HEK293 (cell line): ENCODE measurements around the gene ZBTB1.

Experiments used
- GLIS1 ChIP-seq: fragments of 450-650 bp; formaldehyde crosslinking; IDR thresholded peaks from 2 replicates; pipeline ENCODE4 v1.5.1; 2016; ENCODE audit warnings: missing biosample characterization, missing genetic modification characterization
- GLIS2 ChIP-seq: fragments of 450-650 bp; formaldehyde crosslinking; IDR thresholded peaks from 2 replicates; pipeline ENCODE4 v1.5.1; 2016; ENCODE audit warnings: missing biosample characterization, missing genetic modification characterization
- KLF16 ChIP-seq: fragments of 450-650 bp; formaldehyde crosslinking; IDR thresholded peaks from 2 replicates; pipeline ENCODE4 v1.5.1; 2017; ENCODE audit warnings: missing biosample characterization, missing genetic modification characterization
- KLF17 ChIP-seq: fragments of 450-650 bp; formaldehyde crosslinking; IDR thresholded peaks from 2 replicates; pipeline ENCODE4 v1.5.1; 2016; ENCODE audit warnings: missing biosample characterization, missing genetic modification characterization
- OSR2 ChIP-seq: fragments of 450-650 bp; formaldehyde crosslinking; IDR thresholded peaks from 2 replicates; pipeline ENCODE4 v1.5.1; 2016; ENCODE audit warnings: missing biosample characterization, missing genetic modification characterization
- SALL2 ChIP-seq: fragments of 450-650 bp; formaldehyde crosslinking; IDR thresholded peaks from 2 replicates; pipeline ENCODE4 v1.5.0; 2017; ENCODE audit warnings: missing biosample characterization, mild to moderate bottlenecking, missing genetic modification characterization, borderline replicate concordance
- ZBTB21 ChIP-seq: fragments of 450-650 bp; formaldehyde crosslinking; IDR thresholded peaks from 2 replicates; pipeline ENCODE4 v1.5.1; 2017; ENCODE audit warnings: missing biosample characterization, missing genetic modification characterization
- ZBTB49 ChIP-seq: fragments of 450-650 bp; formaldehyde crosslinking; IDR thresholded peaks from 2 replicates; pipeline ENCODE4 v1.5.1; 2016; ENCODE audit warnings: missing biosample characterization, missing genetic modification characterization, low read depth
- ZEB2 ChIP-seq: fragments of 450-650 bp; formaldehyde crosslinking; IDR thresholded peaks from 2 replicates; pipeline ENCODE4 v1.5.1; 2016; ENCODE audit warnings: missing biosample characterization, missing genetic modification characterization
- ZFP41 ChIP-seq: fragments of 450-650 bp; formaldehyde crosslinking; IDR thresholded peaks from 2 replicates; pipeline ENCODE4 v1.5.1; 2016; ENCODE audit warnings: missing biosample characterization, missing genetic modification characterization, borderline replicate concordance
- ZFP69B ChIP-seq: fragments of 450-650 bp; formaldehyde crosslinking; IDR thresholded peaks from 2 replicates; pipeline ENCODE4 v1.5.1; 2016; ENCODE audit warnings: missing biosample characterization, missing genetic modification characterization
- ZNF10 ChIP-seq: fragments of 450-650 bp; formaldehyde crosslinking; IDR thresholded peaks from 2 replicates; pipeline ENCODE4 v1.5.1; 2017; ENCODE audit warnings: missing biosample characterization, missing genetic modification characterization
- ZNF132 ChIP-seq: fragments of 450-650 bp; formaldehyde crosslinking; IDR thresholded peaks from 2 replicates; pipeline ENCODE4 v1.5.1; 2017; ENCODE audit warnings: missing biosample characterization, missing genetic modification characterization, borderline replicate concordance
- ZNF138 ChIP-seq: fragments of 450-650 bp; formaldehyde crosslinking; IDR thresholded peaks from 2 replicates; pipeline ENCODE4 v1.5.1; 2016; ENCODE audit warnings: missing biosample characterization, missing genetic modification characterization, borderline replicate concordance
- ZNF274 ChIP-seq, 2 experiments: fragments of 200-500 bp in 1 of 2; fragments of 450-650 bp in 1 of 2; sonication (Bioruptor generic) in 1 of 2; formaldehyde crosslinking in 1 of 2; IDR thresholded peaks; 2 replicates each; pipeline versions ENCODE4 v1.5.1 to v1.6.1; 2014 to 2016; ENCODE audit warnings: borderline replicate concordance in 1 of 2, inconsistent platforms in 1 of 2, low read length in 1 of 2, missing biosample characterization in 1 of 2, missing genetic modification characterization in 1 of 2
- ZNF341 ChIP-seq: fragments of 450-650 bp; formaldehyde crosslinking; IDR thresholded peaks from 2 replicates; pipeline ENCODE4; 2016; ENCODE audit warnings: low read depth, missing biosample characterization, missing genetic modification characterization
- ZNF362 ChIP-seq: fragments of 450-650 bp; formaldehyde crosslinking; IDR thresholded peaks from 2 replicates; pipeline ENCODE4 v1.5.1; 2016; ENCODE audit warnings: missing biosample characterization, missing genetic modification characterization
- ZNF391 ChIP-seq: fragments of 450-650 bp; formaldehyde crosslinking; IDR thresholded peaks from 2 replicates; pipeline ENCODE4 v1.5.1; 2016; ENCODE audit warnings: low read depth, missing biosample characterization, missing genetic modification characterization, borderline replicate concordance
- ZNF423 ChIP-seq: fragments of 450-650 bp; formaldehyde crosslinking; IDR thresholded peaks from 2 replicates; pipeline ENCODE4 v1.5.1; 2016; ENCODE audit warnings: missing biosample characterization, missing genetic modification characterization
- ZNF610 ChIP-seq: fragments of 450-650 bp; formaldehyde crosslinking; IDR thresholded peaks from 2 replicates; pipeline ENCODE4 v1.5.1; 2016; ENCODE audit warnings: missing biosample characterization, missing genetic modification characterization, borderline replicate concordance
- ZNF76 ChIP-seq: fragments of 450-650 bp; formaldehyde crosslinking; IDR thresholded peaks from 2 replicates; pipeline ENCODE4; 2016; ENCODE audit warnings: low read depth, missing biosample characterization, missing genetic modification characterization, borderline replicate concordance
- ZNF843 ChIP-seq: fragments of 450-650 bp; formaldehyde crosslinking; IDR thresholded peaks from 2 replicates; pipeline ENCODE4 v1.5.1; 2016; ENCODE audit warnings: missing biosample characterization, missing genetic modification characterization
- ZSCAN5A ChIP-seq: fragments of 450-650 bp; formaldehyde crosslinking; IDR thresholded peaks from 2 replicates; pipeline ENCODE4 v1.5.1; 2016; ENCODE audit warnings: missing biosample characterization, missing genetic modification characterization
- TF ChIP-seq, protein P1 (sequence below): fragments of 450-650 bp; formaldehyde crosslinking; IDR thresholded peaks from 2 replicates; pipeline ENCODE4 v1.5.1; 2016; ENCODE audit warnings: missing biosample characterization, missing genetic modification characterization
- TF ChIP-seq, protein P2 (sequence below): fragments of 450-650 bp; formaldehyde crosslinking; IDR thresholded peaks from 2 replicates; pipeline ENCODE4 v1.5.1; 2017; ENCODE audit warnings: missing biosample characterization, mild to moderate bottlenecking, missing genetic modification characterization, moderate library complexity

The ZBTB1 gene

DNA sequence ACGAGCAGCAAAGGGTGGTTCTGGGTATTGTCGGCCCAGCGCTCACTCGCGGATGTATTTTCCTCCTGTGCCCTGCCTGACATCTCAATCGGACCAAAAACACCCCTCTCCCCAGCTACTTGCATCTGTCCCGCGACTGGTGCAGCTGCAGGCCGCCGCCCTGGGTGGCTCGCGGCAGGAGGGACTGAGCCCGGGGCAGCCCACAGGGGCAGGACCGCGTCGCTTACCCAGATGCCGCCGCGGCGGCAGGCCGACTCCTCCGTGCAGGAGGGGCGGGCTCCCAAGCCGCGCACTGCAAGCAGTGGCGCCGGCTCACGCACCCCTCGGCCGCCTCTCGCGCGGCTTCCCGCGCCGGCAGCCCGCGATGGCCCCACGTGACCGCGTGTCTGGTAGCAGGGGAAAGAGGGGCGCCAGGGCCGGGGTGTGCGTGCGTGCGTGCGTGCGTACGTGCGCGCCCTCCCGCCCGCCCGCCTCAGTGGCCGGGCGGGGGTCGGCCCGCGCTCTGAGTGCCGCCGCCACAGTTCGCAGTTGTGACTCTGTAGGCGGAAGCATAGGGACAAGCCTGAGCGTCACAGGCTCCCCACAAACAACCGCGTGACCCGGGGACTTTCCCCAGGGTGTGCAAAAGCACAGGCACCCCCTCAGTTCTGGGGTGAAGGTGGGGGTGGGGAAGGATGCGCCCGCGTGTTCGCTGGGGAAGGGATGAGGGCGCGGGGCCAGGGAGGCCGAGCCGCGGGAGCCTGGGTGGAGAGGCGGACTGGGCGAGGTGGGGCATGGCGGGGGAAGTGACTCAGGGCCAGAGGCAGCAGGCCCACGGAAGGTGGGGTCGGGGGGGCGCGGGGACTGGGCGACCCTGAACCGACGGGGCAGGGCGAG lies 898 bp upstream of the ZBTB1 start, which contains the start of gene ZBTB25 (continued):
- TF ChIP-seq, protein P1, sequence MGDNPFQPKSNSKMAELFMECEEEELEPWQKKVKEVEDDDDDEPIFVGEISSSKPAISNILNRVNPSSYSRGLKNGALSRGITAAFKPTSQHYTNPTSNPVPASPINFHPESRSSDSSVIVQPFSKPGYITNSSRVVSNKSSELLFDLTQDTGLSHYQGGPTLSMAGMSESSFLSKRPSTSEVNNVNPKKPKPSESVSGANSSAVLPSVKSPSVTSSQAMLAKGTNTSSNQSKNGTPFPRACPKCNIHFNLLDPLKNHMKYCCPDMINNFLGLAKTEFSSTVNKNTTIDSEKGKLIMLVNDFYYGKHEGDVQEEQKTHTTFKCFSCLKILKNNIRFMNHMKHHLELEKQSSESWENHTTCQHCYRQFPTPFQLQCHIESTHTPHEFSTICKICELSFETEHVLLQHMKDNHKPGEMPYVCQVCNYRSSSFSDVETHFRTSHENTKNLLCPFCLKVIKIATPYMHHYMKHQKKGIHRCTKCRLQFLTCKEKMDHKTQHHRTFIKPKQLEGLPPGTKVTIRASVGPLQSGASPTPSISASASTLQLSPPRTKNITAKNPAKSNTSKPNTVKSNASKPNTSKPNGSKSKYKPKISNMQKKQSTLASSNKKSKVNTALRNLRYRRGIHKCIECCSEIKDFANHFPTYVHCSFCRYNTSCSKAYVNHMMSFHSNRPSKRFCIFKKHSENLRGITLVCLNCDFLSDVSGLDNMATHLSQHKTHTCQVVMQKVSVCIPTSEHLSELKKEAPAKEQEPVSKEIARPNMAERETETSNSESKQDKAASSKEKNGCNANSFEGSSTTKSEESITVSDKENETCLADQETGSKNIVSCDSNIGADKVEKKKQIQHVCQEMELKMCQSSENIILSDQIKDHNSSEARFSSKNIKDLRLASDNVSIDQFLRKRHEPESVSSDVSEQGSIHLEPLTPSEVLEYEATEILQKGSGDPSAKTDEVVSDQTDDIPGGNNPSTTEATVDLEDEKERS (tag by site-specific recombination) = no peak
- TF ChIP-seq ZSCAN5A (tag by site-specific recombination) (peak; percentile 68; the same call in 1 of the 2 replicates), GLIS2 (peak; percentile 26; the same call in 1 of the 2 replicates), ZNF138 (no peak), ZNF423 (tag by site-specific recombination) (peak; percentile 86), ZNF362 (no peak), ZEB2 (tag by site-specific recombination) (no peak), KLF17 (peak; percentile 87), OSR2 (tag by site-specific recombination) (no peak), ZNF10 (tag by site-specific recombination) (peak; percentile 52; the same call in 1 of the 2 replicates), SALL2 (no peak), ZNF76 (tag by site-specific recombination) (peak; percentile 87), ZNF132 (tag by site-specific recombination) (no peak), ZBTB21 (tag by site-specific recombination) (no peak), ZNF610 (tag by site-specific recombination) (peak; percentile 56; the same call in 1 of the 2 replicates), ZNF341 (tag by site-specific recombination) (peak; percentile 35; the same call in 1 of the 2 replicates), ZNF274 (IDR thresholded peaks at IDR 0.05; ENCODE audit: low read length) (no peak), ZNF274 (tag by site-specific recombination; IDR thresholded peaks at IDR 0.05; ENCODE audit: borderline replicate concordance) (no peak), KLF16 (tag by site-specific recombination) (0 out of 2 replicates have a peak, but pooled peaks have one; percentile 53), GLIS1 (tag by site-specific recombination) (peak; percentile 83), ZFP41 (tag by site-specific recombination) (no peak), ZBTB49 (tag by site-specific recombination) (no peak), ZNF843 (tag by site-specific recombination) (no peak), ZFP69B (no peak), ZNF391 (tag by site-specific recombination) (peak; percentile 51; the same call in 1 of the 2 replicates)
- TF ChIP-seq, protein P2, sequence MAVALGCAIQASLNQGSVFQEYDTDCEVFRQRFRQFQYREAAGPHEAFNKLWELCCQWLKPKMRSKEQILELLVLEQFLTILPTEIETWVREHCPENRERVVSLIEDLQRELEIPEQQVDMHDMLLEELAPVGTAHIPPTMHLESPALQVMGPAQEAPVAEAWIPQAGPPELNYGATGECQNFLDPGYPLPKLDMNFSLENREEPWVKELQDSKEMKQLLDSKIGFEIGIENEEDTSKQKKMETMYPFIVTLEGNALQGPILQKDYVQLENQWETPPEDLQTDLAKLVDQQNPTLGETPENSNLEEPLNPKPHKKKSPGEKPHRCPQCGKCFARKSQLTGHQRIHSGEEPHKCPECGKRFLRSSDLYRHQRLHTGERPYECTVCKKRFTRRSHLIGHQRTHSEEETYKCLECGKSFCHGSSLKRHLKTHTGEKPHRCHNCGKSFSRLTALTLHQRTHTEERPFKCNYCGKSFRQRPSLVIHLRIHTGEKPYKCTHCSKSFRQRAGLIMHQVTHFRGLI = no peak
